Fibroblast of lung (primary cell): ENCODE measurements around the gene PIK3C2B.

ENCODE experiments used
- EZH2 ChIP-seq: IDR thresholded peaks from 2 replicates; pipeline ENCODE4 v1.5.1; 2012; ENCODE audit warnings: low read length, control low read depth, mild to moderate bottlenecking; ENCODE audit errors: missing control alignments
- TF ChIP-seq, protein P1 (sequence below), 2 donors: IDR thresholded peaks in 1 of 2; conservative IDR thresholded peaks in 1 of 2; 1 replicate in 1 of 2; 2 replicates in 1 of 2; pipeline ENCODE4 v1.5.1; 2011 to 2012; ENCODE audit warnings: low read length in 2 of 2, control low read depth in 1 of 2, inconsistent platforms in 1 of 2, low read depth in 1 of 2, mild to moderate bottlenecking in 1 of 2

DNA sequence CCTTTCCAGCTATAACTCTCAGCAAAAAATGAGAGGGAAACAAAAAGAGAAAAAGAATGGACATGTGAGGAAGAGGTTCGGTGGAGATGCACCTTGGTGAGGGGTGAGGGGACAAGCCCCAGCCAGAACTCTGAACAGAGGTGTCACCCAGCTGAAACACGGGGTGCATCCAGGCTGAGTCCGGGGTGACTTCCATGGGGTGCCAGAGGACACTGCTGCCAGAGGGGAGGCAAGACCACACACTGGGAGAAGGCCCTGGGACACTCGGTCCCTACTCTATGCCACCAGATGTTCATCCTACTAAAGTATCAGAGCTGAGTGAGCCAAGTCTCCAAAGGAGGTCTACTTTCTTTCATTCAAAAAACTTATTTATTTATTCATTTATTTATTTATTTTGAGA lies 46.9 kb downstream of the PIK3C2B start:
- TF ChIP-seq, protein P1, sequence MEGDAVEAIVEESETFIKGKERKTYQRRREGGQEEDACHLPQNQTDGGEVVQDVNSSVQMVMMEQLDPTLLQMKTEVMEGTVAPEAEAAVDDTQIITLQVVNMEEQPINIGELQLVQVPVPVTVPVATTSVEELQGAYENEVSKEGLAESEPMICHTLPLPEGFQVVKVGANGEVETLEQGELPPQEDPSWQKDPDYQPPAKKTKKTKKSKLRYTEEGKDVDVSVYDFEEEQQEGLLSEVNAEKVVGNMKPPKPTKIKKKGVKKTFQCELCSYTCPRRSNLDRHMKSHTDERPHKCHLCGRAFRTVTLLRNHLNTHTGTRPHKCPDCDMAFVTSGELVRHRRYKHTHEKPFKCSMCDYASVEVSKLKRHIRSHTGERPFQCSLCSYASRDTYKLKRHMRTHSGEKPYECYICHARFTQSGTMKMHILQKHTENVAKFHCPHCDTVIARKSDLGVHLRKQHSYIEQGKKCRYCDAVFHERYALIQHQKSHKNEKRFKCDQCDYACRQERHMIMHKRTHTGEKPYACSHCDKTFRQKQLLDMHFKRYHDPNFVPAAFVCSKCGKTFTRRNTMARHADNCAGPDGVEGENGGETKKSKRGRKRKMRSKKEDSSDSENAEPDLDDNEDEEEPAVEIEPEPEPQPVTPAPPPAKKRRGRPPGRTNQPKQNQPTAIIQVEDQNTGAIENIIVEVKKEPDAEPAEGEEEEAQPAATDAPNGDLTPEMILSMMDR (conservative IDR thresholded peaks at IDR 0.05 in 1 of 2, IDR thresholded peaks at IDR 0.05 in 1 of 2; ENCODE audit: low read depth in 1 of 2, low read length in 2 of 2), result no peak
- no peak for TF ChIP-seq EZH2
